Activated CD4-positive, alpha-beta T cell treated with anti-CD3 and anti-CD28 coated beads for 1 hour (primary cell): ENCODE data around the gene SETBP1.

Experiments
- DNase-seq: peaks from one replicate; pipeline ENCODE4 v3.0.0-alpha.2; 2020

Gene SETBP1

DNA sequence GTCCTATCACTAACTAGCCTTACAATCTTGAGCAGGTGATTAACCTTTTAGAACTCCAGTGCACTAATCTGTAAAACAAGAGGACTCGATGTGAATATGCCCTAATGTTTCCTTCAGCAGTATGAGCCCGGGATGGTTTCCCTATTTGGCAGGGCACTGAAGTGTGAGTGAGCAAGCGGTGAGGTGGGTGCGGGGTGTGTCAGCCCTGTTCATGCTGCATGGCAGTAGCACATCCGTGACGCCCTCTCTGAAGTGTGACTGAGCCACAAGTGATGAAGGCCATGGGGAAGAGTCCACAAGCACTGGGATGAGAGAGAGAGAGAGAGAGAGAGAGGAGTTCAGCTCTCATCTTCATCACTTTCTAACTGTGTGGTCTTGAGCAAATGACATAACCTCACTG, 168.7 kb downstream of the SETBP1 start:
- DNase-seq: no peak

DNA sequence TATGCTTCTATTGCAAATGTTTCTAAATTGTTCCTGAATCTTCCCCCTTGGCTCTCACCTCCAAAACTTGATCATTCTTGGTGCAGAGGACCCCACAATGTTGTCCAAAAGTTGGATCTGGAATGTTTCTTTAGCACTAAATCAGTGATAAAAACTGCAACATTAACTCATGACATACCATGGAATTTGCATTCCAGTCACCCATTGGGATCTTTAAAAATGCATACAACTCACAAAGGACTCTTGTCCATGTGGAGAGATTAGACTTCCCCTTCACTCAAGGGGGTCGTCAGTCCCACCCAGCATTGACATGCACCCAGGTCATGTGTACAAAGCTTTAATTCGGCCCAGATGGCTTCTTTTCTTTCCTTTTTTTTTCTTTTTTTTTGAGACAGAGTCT, 169.3 kb downstream of the SETBP1 start:
- DNase-seq: no peak

DNA sequence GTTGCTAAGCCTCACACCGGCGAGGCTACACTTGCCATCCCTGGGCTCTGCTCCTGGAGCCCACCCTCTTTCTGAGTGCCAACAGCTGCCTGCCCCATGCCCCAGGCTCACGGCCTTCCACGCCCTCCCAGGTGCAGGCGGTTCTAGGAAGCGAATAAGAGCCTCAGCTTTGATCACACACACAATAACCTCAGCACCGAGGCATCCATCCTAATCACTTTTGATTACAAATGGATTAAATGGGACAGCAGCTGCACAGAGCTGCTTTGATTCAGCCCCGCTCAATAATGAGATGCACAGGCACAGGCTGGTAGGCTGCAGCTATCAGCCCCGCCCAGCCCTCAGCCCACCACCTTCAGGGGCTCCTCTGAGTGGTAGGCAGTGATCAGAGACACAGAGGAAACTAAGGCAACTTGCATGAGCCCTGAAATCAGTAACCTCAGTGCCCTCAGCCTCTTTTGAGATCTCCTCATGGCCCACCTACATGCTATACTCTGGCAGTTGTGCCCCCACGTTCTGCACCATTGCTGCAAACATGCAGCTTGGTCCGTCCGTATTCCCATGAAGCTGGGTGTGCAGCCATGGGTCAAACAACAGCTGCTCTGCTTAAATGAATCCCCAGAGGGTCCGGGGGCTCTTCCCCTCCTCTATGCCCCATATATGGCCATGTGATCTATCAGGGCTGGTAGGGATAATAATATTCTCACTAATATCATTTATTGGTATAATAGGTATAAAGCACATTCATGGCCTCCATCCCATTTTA, 171.4 kb downstream of the SETBP1 start:
- DNase-seq: no peak

DNA sequence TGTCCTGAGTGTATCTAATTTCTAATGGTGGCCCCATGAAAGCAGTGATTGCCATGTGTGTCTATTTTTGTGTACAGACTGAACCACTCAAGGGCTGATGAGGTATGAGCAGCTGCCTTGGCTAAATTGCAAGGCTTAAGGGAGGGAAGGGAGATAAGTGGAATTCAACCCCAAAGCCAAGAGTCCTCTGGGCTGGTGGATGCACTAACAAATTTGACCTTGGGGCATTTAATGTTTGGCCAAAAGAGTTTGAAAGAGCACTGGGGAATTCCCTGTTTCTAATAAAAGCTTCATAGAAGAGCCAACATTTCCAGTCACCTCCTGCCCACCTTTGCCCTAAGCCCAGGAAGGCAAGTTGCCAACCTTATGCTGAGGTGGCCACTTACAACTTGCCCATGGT, 172.1 kb downstream of the SETBP1 start:
- DNase-seq: no peak

DNA sequence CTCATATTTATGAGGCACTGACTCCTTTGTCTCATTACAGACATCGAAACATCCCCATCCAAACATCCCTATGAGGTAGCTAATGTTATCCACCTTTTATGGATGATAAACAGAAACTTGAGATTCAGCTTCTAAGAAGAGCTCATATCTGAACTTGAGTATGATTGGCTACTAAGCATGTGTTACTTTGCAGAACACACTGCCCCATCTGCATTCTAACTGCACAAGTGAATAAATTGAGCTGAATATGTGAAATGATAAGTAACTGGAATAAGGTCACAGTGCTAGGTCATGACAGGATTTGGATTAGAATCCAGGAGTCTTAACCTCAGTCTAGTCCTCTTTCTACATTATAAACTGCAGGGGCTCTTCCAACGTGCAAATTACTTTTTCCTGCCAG, 172.7 kb downstream of the SETBP1 start:
- no peak for DNase-seq

DNA sequence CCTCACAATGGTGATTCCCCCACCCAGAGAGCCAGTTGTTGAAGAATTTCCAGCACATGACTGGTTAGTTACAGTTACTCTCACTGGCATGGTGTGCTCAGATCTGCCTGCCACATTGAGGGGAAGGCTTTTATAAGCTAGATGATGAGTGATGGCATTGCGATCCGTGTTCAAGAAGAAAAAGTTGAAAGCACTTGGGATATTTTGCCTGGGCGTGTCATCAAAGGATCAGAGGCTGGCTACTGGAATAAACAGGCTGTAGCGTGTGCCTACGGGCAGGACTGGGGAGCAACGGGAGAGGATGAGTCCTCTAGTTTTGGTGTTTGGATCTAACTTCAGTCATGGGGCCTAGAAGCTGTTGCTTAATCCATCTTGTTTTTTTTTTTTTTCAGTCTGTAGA, 175.0 kb downstream of the SETBP1 start:
- DNase-seq: no peak

DNA sequence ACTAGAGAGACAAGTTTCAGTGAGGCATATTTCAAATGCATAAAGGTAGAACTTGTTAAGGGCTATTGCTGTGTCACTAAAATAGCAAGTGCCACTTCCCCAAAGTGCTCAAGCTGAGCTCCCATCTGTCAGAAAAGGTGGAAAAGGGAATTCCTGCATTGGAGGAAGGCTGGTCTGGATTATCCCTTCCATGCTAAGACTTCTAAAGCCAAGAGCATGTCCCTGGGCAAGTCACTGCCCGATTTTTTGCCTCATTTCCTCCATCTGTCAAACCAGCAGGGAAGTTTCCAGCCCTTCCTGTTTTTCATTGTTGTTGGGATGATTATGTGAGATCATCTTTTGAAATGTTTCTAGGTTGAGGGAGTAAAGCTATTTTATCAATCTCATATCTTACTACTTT, 175.5 kb downstream of the SETBP1 start:
- no peak for DNase-seq

DNA sequence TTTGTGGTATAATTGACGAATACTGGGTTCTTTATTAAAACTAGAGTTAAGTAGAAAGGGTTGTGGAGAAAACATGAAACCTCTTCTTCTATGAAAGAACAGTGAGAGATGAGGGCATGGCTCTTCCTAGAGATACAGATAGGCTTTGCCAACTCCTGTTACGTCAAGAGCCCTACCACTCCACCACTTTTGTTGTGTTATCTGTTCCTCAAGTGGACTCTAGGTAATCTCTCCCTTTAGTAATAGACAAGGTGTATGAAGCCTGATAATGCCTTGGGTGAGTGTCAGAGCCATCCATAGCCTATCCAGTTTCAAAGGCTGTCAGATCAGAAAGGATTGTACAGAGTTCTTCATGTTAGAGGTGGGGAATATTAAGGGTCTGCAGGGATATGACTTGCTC, 176.4 kb downstream of the SETBP1 start:
- DNase-seq: no peak

DNA sequence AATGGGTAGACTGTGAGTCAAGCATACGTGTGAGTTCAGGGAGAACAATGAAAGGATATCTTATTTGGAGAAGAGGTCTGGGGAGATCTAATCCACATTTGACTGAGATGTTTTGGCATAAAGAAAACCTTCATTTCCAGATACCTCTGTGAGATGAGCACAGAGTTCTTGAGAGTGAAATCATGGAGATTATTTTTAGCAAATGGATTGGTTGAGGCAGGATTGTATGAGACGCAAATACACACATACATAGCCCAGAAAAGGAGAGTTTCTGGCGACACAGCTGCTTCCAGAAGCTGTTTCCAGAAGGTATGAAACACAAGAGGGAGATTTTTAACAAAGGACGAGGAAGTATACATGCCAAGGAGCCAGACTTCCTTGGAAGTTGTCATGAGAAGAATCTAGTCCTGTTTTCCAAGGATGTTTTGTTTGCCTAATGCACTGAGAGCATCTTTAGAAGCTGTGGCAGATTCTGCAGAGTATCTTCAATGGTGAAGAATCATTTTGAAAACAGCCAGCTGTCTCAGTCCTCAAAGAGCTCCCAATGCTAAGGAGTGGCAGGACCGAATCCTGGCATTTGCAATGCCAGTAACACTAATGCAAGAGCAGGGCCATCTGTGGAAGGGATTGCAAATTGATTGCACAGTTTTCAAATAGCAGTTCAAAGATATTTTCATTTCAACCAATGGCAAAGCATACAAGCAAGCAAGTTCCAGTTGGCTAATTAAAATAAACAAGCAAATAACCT, 177.2 kb downstream of the SETBP1 start:
- no peak for DNase-seq

DNA sequence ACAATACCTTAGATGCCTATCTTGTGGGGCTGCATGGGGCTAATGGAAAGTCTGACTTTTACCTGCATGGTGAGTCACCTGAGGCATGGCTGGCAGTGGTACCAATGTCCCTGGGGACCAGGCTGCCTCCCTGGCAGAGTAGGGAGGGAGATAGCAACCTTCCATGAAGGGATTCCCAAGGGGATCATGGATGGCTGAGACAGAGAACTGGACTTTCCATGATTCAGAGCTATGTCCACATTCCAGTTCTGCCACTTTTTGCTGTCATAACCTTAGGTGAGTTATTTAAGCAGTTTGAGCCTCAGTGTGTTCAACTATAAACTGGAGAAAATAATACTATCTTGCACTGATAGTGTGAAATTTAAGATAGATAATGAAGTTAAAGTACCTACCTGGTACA, 178.6 kb downstream of the SETBP1 start:
- DNase-seq: no peak

DNA sequence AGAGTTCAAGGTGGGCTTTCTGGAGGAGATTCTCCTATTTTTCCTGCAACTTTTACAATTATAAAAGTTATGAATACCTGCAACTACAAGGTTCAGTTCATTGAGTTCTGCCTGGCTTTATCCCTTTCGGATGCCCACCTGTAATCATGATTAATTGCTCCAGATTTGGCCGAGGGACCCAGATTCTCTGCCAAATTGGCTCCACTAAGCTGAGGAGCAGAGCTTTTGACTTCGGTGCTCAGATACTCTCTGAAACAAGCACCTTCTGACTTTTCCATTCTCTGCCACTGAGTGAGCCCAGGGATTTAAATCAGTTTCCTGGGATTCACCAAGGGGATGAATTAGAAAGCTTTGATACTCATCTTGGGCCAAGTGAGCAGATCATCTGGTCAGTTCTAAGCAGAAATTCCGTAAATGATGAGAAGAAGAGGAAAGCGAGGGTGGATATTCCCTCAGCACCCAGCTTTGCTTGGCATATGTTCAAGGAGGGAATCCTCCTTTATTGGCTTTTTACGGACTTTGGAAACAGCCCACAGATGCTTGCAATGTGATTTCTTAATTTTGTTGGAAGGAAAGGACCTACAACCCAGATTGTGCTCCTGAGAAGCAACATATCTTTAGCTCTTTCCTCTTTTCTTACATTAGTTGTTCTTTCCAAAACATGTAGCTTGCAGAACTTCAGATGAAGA, 179.2 kb downstream of the SETBP1 start:
- no peak for DNase-seq

DNA sequence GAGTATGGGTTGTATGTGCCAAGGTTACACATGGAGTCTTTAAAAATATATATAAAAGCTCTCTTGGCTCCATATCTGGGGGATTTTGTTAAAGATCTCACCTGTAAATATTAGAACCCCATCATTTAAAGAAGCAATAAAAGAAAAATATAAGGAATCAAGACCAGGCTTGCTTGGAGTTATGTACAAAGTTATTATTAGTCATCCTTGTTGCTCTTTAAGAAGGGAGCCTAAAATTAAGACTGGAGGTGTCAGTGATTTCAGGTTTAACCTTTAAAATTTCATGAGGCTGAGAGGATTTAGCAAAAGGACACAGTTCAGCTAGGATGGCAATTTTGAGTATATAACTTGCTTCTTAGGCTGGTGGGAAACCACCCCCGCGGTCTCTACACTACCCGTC, 181.4 kb downstream of the SETBP1 start:
- DNase-seq: no peak

DNA sequence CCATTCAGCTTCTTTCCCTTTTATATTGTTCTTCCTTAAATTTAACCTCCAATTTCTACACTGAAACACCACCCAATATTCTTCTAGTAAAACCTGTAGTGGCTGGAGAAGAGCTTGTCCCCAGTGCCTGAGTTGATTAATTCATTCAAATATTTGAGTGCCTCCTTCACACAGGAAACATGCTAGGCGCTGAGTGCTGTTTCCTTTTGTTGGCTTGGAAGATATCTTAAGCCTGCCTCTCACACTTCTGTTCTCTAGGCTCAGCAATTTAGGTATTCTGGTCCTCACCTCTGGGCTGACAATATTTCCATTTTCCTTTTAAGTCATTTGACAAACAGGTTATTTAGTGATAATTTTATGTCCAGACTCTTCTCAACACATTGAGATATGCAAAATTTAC, 185.4 kb downstream of the SETBP1 start:
- no peak for DNase-seq

DNA sequence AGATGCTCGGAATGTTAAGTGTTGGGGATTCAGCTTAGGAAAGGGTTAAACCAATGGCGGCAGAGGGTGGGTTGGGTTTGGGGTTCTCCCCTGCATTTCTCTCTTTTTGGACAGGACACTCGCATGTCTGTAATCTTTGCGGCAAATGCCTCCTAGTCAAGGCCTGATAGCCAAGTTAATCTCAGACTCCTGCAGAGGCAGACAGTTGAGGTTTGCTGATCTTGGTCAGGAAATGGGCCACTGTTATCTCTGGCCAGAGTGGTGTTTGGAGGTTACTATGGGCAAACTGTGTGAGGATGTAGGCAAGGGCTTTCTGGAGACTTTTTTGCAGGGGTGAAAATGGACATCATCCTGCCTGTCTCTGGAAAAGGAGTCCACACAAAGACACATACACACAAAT, 188.8 kb downstream of the SETBP1 start:
- DNase-seq: no peak

DNA sequence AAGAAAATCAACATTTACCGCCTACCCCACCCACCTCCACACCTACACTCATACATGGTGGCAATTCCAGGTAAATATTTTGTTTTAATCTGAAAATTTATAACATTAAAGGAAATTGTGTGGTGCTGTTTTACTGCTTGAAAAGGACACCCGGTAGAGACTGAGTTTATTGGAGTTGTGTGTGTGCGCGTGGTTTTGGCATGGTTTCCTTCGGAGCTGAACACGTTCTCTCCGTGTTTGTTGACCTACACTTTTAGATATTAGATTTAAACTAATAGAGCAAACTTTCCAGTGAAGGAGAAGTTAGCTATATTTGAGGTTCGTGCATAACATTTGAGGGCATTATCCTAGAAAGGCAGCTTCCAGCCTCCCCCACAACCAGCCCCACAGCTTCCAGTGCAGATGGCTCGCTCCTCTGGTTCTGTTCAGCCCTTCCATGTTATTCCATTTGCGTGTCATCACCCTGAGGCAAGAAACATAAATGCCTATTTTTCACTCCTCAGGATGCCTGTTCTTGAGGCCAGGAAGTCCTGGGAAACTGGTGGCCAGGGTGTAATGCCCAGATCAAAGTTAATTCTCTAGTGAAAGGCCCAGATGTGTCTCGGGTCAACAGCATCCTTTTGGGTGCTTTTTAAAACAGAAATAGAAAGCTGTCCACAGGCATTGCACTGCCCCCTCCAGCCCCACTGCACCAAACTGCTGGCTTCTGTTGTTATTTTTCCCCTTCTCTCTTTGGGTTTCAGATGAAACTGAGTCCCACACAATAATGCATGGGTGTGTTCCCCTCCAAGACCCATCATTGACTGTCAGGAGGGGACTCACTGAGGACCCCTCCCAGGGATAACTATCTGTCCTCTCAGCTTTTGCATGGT, 190.2 kb downstream of the SETBP1 start:
- no peak for DNase-seq

DNA sequence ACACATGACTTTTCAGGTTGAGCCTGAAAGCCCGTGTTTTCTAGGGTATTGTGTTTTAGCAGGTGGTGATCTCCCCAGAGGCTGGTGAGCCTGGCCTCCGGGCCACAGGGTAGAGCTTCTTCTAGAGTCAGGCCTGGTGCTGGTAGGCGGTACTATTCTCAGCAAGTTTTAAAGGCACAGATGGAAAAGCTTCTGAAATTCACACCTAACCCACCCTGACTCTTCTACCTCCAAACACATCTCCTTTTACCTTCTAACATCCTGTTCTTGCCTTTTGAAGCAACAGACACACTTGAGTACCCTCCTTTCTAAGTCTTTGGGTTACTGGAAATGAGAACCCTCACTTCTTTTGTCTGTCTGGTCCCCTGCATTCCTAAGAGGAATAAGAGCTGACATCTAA, 191.1 kb downstream of the SETBP1 start:
- no peak for DNase-seq

DNA sequence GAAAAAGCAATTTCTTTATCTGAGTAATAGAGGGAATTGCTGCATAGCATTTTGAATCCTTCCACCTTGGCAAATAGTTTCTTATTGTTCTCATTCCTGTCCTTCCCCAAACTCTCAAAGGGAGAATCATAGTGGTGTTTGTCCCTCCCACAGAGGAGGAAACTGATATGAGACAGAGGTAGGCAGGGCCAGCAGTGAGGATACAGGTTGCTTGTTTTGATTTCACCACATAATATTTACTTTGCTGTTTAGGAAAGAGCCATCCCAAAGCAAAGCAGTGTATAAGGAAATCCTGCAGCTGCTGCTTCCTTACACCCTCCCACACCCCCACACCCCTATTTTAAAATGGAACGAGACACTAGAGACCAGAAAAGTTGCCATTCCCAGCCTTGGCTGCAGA, 195.3 kb downstream of the SETBP1 start:
- no peak for DNase-seq

DNA sequence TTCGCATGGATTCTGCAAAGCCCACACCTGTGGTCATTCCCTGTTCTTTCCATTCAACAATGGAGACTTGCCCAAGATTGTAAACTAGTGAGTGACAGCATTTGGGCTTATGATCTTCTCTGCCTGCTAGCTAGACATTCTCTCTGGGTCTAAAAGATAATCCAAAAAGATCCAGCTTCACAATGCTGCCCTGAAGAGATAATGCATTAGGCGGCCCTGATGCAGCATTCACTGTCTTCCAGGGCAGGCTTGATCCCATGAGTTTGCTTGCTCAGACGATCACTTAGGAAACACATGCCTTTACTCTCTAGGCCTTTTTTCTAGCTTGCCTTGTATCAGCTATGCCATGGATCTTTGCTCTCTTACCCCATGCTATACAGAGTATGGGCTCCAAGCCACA, 196.1 kb downstream of the SETBP1 start:
- no peak for DNase-seq

DNA sequence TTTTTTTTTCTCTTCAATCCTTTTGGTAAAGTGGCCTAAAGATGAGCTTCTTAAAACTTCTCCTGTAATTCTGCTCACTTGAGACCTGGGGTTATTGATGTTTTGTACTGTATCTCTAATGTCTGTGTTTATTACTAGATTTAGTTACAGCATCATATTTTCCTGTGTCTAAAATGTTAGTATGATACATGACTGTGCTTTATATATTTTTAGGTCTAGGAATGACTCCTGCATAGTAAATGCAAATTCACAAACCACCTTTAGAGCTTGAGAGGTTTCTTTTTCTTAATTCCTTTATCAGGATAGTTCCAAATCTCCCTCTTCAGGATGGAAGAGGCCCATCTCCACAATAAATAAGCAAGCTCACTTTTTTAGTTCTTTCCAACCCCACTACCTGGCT, 197.6 kb downstream of the SETBP1 start:
- no peak for DNase-seq

DNA sequence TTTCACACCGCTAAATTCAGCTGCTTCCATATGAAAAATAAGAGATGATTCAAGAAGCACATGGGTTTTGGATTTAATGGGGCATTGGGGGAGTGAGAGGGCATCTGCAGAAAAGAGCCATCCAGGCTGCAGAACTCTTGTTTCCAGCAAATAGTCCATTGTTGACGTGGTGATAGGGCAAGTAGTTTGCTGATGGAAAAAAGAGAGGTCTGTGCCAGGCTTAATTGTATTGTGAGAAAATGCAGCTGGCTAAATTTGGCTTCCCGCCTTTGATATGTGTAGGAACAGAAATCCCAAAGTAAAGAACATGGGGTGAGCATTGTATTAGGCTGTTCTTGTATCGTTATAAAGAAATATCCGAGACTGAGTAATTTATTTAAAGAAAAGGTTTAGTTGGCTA, 199.5 kb downstream of the SETBP1 start:
- no peak for DNase-seq

DNA sequence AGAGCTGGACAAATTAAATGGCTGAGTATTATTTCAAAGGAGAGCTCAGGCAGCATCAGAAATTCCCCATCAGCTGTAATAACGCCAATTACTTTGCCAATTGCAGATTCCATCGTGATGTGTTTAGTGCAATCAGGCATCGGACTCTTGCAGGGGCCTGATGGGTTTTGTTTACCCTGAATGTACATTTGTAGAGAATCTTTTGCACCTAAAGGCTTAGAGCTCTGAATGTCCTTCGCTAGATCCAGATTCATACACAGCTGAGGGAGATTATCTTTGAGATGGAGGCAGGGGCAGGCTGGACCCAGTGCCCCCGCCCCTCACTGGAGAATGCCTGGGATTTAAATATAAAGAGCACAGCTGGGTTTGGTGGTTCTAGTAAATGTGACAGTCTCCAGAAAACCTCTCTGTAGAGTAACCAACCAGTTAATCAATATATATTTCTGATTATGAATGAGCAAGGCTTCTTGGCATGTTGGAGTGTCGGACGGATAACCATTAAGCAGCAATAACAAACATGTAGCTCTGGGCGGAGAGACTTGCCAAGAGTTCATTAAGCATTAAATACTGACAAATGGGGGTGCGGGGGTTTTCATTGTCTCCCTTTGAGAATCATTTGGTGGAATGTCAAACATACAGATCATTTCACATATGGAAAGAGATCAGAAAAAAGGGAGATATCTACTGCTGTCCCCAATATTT, 200.9 kb downstream of the SETBP1 start:
- no peak for DNase-seq

DNA sequence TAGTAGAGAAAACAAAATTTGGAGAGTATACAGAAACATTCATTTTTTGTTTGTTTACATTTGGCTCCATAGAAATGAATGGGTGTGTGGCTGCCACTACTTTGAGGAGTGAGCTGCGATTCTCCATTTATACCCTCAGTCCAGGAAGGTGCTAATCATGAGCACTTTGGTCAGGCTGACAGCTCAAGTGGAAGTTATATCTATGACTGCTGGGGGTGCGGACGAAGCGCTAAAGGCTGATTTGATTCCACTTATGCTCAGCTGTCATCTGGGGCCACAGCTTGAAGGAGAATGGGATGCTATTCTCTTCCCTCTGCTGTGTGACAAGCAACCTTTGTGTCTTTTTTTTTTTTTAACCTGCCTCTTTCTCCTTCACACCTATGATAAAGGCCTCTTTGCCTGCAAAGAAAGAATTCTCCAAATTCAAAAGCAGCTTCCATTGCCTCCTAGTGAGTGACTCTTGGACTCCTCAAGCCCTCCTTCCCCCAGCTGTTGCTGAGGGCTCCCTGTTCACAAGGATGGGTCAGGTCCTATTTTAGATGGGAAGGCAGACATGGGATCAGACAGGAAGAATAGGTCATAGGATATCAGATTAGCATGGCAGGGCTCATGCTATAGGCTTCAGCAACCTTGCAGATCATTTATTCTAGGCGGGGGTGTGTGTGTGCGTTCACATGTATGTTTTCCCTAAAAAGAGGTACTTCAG, 201.6 kb downstream of the SETBP1 start:
- no peak for DNase-seq
